Neural progenitor cell (in vitro differentiated cells): ENCODE results near the gene YTHDF1.

ENCODE experiments used
- CTCF ChIP-seq: fragments of 200-600 bp; sonication (generic); IDR thresholded peaks from 2 replicates; pipeline ENCODE4 v1.5.1; 2017; ENCODE audit warnings: antibody characterized with exemption, mild to moderate bottlenecking
- EZH2 ChIP-seq: fragments of 200-600 bp; sonication (generic); IDR thresholded peaks from 2 replicates; pipeline ENCODE4 v1.6.1; 2017; ENCODE audit warnings: antibody characterized with exemption, mild to moderate bottlenecking, moderate library complexity
- EZH2phosphoT487 ChIP-seq: fragments of 200-600 bp; sonication (generic); IDR thresholded peaks from 2 replicates; pipeline ENCODE4 v1.6.1; 2017; ENCODE audit warnings: antibody characterized with exemption

DNA sequence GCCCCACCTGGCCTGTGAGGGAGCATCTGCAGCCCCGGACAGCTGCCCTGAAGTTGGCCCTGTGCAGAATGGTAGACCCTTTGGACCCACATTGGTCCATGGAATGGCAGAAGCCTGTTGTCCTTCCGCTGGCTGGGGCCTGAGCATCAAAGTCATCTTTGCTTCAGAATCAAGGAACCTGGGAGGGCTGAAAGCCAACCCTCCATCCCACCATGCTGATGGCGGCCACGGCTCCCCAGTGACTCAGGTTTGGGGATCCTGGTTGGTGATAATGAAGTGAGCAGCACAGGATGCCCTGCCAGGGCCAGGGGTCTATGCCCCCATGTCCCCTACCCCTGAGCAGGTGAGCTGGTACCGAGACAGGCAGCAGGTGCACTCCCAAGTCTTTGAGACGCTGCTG, 52.8 kb downstream of the YTHDF1 start:
- no peak for TF ChIP-seq CTCF
- TF ChIP-seq EZH2, result no peak
- TF ChIP-seq EZH2phosphoT487, result no peak
